NT2/D1 (cell line): ENCODE measurements around the gene ZNF296.
"Not testable (repeated sequence)": the region's sequence is repeated elsewhere in the genome, so short reads cannot be mapped to it uniquely, and the experiment has no call there.

Experiments used
- DNase-seq: peaks from one replicate; pipeline ENCODE4 v3.0.0-alpha.2; 2011; ENCODE audit warnings: low read depth, low spot score
- H3K27me3 ChIP-seq: 2 replicates; pipeline ENCODE4 v1.6.0; 2011; ENCODE audit warnings: mild to moderate bottlenecking; ENCODE audit not compliant: insufficient read length, insufficient read depth
- H3K36me3 ChIP-seq: 2 replicates; pipeline ENCODE4 v1.6.1; 2011; ENCODE audit warnings: mild to moderate bottlenecking, low read length, mixed read lengths; ENCODE audit not compliant: insufficient read depth, insufficient read length
- H3K4me1 ChIP-seq: 2 replicates; pipeline ENCODE4 v1.5.1; 2011; ENCODE audit not compliant: insufficient read depth, insufficient read length
- H3K4me3 ChIP-seq: 2 replicates; pipeline ENCODE4 v1.5.1; 2011; ENCODE audit warnings: low read depth; ENCODE audit not compliant: insufficient read length
- H3K9ac ChIP-seq: 2 replicates; pipeline ENCODE4 v1.6.0; 2011; ENCODE audit warnings: low read depth; ENCODE audit not compliant: insufficient read length
- H3K9me3 ChIP-seq: 2 replicates; pipeline ENCODE4 v1.5.1; 2011; ENCODE audit warnings: mild to moderate bottlenecking, low read length; ENCODE audit not compliant: insufficient read depth
- SUZ12 ChIP-seq: IDR thresholded peaks from 2 replicates; pipeline ENCODE4 v1.6.1; 2011; ENCODE audit not compliant: insufficient read length, insufficient read depth; ENCODE audit errors: extremely low read depth
- YY1 ChIP-seq: IDR thresholded peaks from 2 replicates; pipeline ENCODE4 v1.6.1; 2011; ENCODE audit not compliant: insufficient read length, insufficient read depth
- ZNF274 ChIP-seq: IDR thresholded peaks from 2 replicates; pipeline ENCODE4 v1.6.1; 2011; ENCODE audit warnings: mild to moderate bottlenecking, low read depth, low read length

ZNF296 gene

GRCh38 chr19:45076029-45076850 lies at the start of gene ZNF296:
Gene ZNF296, minus strand, starts transcription at chr19:45076478. Its CDS starts 105 bp downstream, at chr19:45076373.
- DNase-seq, result peak; percentile 55
- TF ChIP-seq SUZ12 (no peak), ZNF274 (no peak), YY1 (no peak)
- Histone ChIP-seq H3K36me3 (peaks cover 13% of the 10 kb centered on the region), H3K27me3 (no peaks in the 10 kb centered on the region), H3K9me3 (no peaks in the 10 kb centered on the region), H3K4me1 (peaks cover 3% of the 10 kb centered on the region), H3K4me3 (peak within 1 kb of the TSS; percentile 71), H3K9ac (peak within 1 kb of the TSS; percentile 80)

- TF ChIP-seq YY1 (no peak), SUZ12 (no peak), ZNF274 (no peak)
- Histone ChIP-seq H3K9ac (no peak overlapping the region), H3K4me3 (no peak overlapping the region), H3K36me3 (peaks cover 19% of the 10 kb centered on the region), H3K27me3 (no peaks in the 10 kb centered on the region), H3K4me1 (peaks cover 5% of the 10 kb centered on the region), H3K9me3 (no peaks in the 10 kb centered on the region)
- no peak for DNase-seq
Observed at GRCh38 chr19:45125360-45125759, 49.1 kb upstream of the ZNF296 start.

- no peak overlapping the region for H3K4me3 ChIP-seq
- peaks cover 5% of the 10 kb centered on the region for H3K4me1 ChIP-seq
- TF ChIP-seq ZNF274 (no peak), YY1 (no peak), SUZ12 (no peak)
- no peak overlapping the region for H3K9ac ChIP-seq
- no peaks in the 10 kb centered on the region for H3K27me3 ChIP-seq
- DNase-seq, result no peak
- H3K36me3 ChIP-seq, result peaks cover 19% of the 10 kb centered on the region
- H3K9me3 ChIP-seq, result no peaks in the 10 kb centered on the region
Observed at GRCh38 chr19:45124021-45124420, 47.7 kb upstream of the ZNF296 start.

GRCh38 chr19:45123440-45123850 lies 47.2 kb upstream of the ZNF296 start:
- H3K4me1 ChIP-seq, result peaks cover 5% of the 10 kb centered on the region
- H3K9ac ChIP-seq, result no peak overlapping the region
- no peak for DNase-seq
- H3K27me3 ChIP-seq, result no peaks in the 10 kb centered on the region
- no peaks in the 10 kb centered on the region for H3K9me3 ChIP-seq
- H3K36me3 ChIP-seq, result peaks cover 15% of the 10 kb centered on the region
- TF ChIP-seq YY1, result no peak
- no peak overlapping the region for H3K4me3 ChIP-seq

GRCh38 chr19:45122832-45123231 lies 46.6 kb upstream of the ZNF296 start:
- H3K9me3 ChIP-seq, result no peaks in the 10 kb centered on the region
- no peaks in the 10 kb centered on the region for H3K27me3 ChIP-seq
- H3K36me3 ChIP-seq, result peaks cover 15% of the 10 kb centered on the region
- no peak overlapping the region for H3K4me3 ChIP-seq
- peaks cover 7% of the 10 kb centered on the region for H3K4me1 ChIP-seq
- no peak overlapping the region for H3K9ac ChIP-seq
- DNase-seq, result no peak
- TF ChIP-seq ZNF274 (no peak), SUZ12 (no peak), YY1 (no peak)

- Histone ChIP-seq H3K4me1 (peaks cover 15% of the 10 kb centered on the region), H3K4me3 (no peak overlapping the region), H3K9ac (no peak overlapping the region), H3K27me3 (no peaks in the 10 kb centered on the region), H3K36me3 (peaks cover 15% of the 10 kb centered on the region), H3K9me3 (no peaks in the 10 kb centered on the region)
- DNase-seq, result no peak
- TF ChIP-seq YY1 (no peak), SUZ12 (no peak), ZNF274 (no peak)
Observed at GRCh38 chr19:45121827-45122345, 45.6 kb upstream of the ZNF296 start.

- no peaks in the 10 kb centered on the region for H3K9me3 ChIP-seq
- TF ChIP-seq ZNF274 (no peak), SUZ12 (no peak), YY1 (no peak)
- no peak overlapping the region for H3K9ac ChIP-seq
- H3K4me3 ChIP-seq, result no peak overlapping the region
- H3K4me1 ChIP-seq, result peaks cover 17% of the 10 kb centered on the region
- no peaks in the 10 kb centered on the region for H3K27me3 ChIP-seq
- DNase-seq, result no peak
- H3K36me3 ChIP-seq, result peaks cover 12% of the 10 kb centered on the region
Observed at GRCh38 chr19:45119582-45119981, 43.3 kb upstream of the ZNF296 start.

GRCh38 chr19:45118591-45119355 lies 42.5 kb upstream of the ZNF296 start:
- H3K9me3 ChIP-seq, H3K4me3 ChIP-seq, DNase-seq, H3K27me3 ChIP-seq, H3K9ac ChIP-seq: not testable (repeated sequence)
- Histone ChIP-seq H3K36me3 (peaks cover 16% of the 10 kb centered on the region), H3K4me1 (peaks cover 17% of the 10 kb centered on the region)
